Liver (tissue), 9 donors: ENCODE measurements around the gene BRINP3. TPM values are rescaled to one million over a fixed set of nuclear protein-coding genes. Genes with fewer than 3 reads are reported as not detected.

Experiments
- DNase-seq: peaks from one replicate; pipeline ENCODE4 v3.0.0-alpha.2; 2017; ENCODE audit warnings: low spot score
- H3K27ac ChIP-seq, 2 donors: one replicate each; pipeline ENCODE4 v1.7.0; 2013; ENCODE audit warnings: inconsistent platforms in 2 of 2, low read length in 2 of 2, control low read depth in 1 of 2, low read depth in 1 of 2, mild to moderate bottlenecking in 1 of 2
- H3K27me3 ChIP-seq, 4 donors: one replicate each; pipeline versions ENCODE4 v1.6.1 to v1.7.0; 2013; ENCODE audit warnings: low read length in 3 of 4, inconsistent platforms in 1 of 4, mild to moderate bottlenecking in 1 of 4, moderate library complexity in 1 of 4; ENCODE audit not compliant: control insufficient read depth in 4 of 4, insufficient read depth in 4 of 4
- H3K36me3 ChIP-seq, 4 donors: one replicate each; pipeline versions ENCODE4 v1.6.1 to v1.7.0; 2013; ENCODE audit warnings: low read length in 3 of 4, mild to moderate bottlenecking in 3 of 4, low read depth in 1 of 4, moderate library complexity in 1 of 4; ENCODE audit not compliant: control insufficient read depth in 4 of 4, insufficient read depth in 3 of 4
- H3K4me1 ChIP-seq, 4 donors: one replicate each; pipeline versions ENCODE4 v1.6.1 to v1.7.0; 2013; ENCODE audit warnings: low read length in 3 of 4, mild to moderate bottlenecking in 3 of 4, moderate library complexity in 1 of 4; ENCODE audit not compliant: control insufficient read depth in 4 of 4, insufficient read depth in 4 of 4
- H3K4me3 ChIP-seq, 3 donors: one replicate each; pipeline versions ENCODE4 v1.6.1 to v1.7.0; 2013; ENCODE audit warnings: low read length in 3 of 3, control low read depth in 1 of 3, low read depth in 1 of 3, mild to moderate bottlenecking in 1 of 3
- H3K9ac ChIP-seq, 2 donors: one replicate each; pipeline ENCODE4 v1.7.0; 2013; ENCODE audit warnings: low read length in 2 of 2, mild to moderate bottlenecking in 2 of 2, moderate library complexity in 2 of 2, control low read depth in 1 of 2, low read depth in 1 of 2
- H3K9me3 ChIP-seq, 4 donors: one replicate each; pipeline versions ENCODE4 v1.6.1 to v1.7.0; 2013; ENCODE audit warnings: low read length in 3 of 4; ENCODE audit not compliant: control insufficient read depth in 4 of 4
- CTCF ChIP-seq: fragments of 150-350 bp; IDR thresholded peaks from 2 replicates; pipeline ENCODE4 v1.5.1; 2017; ENCODE audit warnings: improper control_type of control experiment, low read depth, low read length; ENCODE audit not compliant: missing input control
- EGR1 ChIP-seq, 2 donors: IDR thresholded peaks; 2 replicates each; pipeline ENCODE4 v1.6.1; 2016 to 2018; ENCODE audit warnings: antibody characterized with exemption in 2 of 2, low read depth in 2 of 2
- FOXA1 ChIP-seq: IDR thresholded peaks from 2 replicates; pipeline ENCODE4 v1.6.1; 2016; ENCODE audit warnings: antibody characterized with exemption
- FOXA2 ChIP-seq: IDR thresholded peaks from 2 replicates; pipeline ENCODE4 v1.6.1; 2016; ENCODE audit warnings: antibody characterized with exemption
- GABPA ChIP-seq, 2 donors: IDR thresholded peaks in 1 of 2; conservative IDR thresholded peaks in 1 of 2; 2 replicates each; pipeline ENCODE4 v1.6.1; 2016; ENCODE audit warnings: antibody characterized with exemption in 2 of 2, mild to moderate bottlenecking in 1 of 2, moderate library complexity in 1 of 2
- HNF4A ChIP-seq, 2 donors: conservative IDR thresholded peaks; 2 replicates each; pipeline ENCODE4 v1.6.1; 2016; ENCODE audit warnings: antibody characterized with exemption in 2 of 2, mild to moderate bottlenecking in 2 of 2
- HNF4G ChIP-seq: IDR thresholded peaks from 2 replicates; pipeline ENCODE4 v1.6.1; 2016; ENCODE audit warnings: antibody characterized with exemption
- JUND ChIP-seq, 2 donors: IDR thresholded peaks; 2 replicates each; pipeline ENCODE4 v1.6.1; 2016; ENCODE audit warnings: antibody characterized with exemption in 2 of 2
- MAX ChIP-seq: IDR thresholded peaks from 2 replicates; pipeline ENCODE4 v1.6.1; 2016; ENCODE audit warnings: antibody characterized with exemption
- NR2F2 ChIP-seq: IDR thresholded peaks from 2 replicates; pipeline ENCODE4 v1.6.1; 2016; ENCODE audit warnings: antibody characterized with exemption
- RAD21 ChIP-seq, 2 donors: IDR thresholded peaks; 2 replicates each; pipeline ENCODE4 v1.6.1; 2016; ENCODE audit warnings: antibody characterized with exemption in 2 of 2, mild to moderate bottlenecking in 2 of 2
- REST ChIP-seq: IDR thresholded peaks from 2 replicates; pipeline ENCODE4 v1.6.1; 2016; ENCODE audit warnings: antibody characterized with exemption, mild to moderate bottlenecking
- RXRA ChIP-seq, 2 donors: IDR thresholded peaks; 2 replicates each; pipeline ENCODE4 v1.6.1; 2017 to 2018; ENCODE audit warnings: antibody characterized with exemption in 2 of 2, mild to moderate bottlenecking in 1 of 2
- SP1 ChIP-seq: IDR thresholded peaks from 2 replicates; pipeline ENCODE4 v1.6.1; 2018; ENCODE audit warnings: antibody characterized with exemption, mild to moderate bottlenecking
- TAF1 ChIP-seq: conservative IDR thresholded peaks from 2 replicates; pipeline ENCODE4 v1.6.1; 2016; ENCODE audit warnings: antibody characterized with exemption, mild to moderate bottlenecking
- YY1 ChIP-seq: IDR thresholded peaks from 2 replicates; pipeline ENCODE4 v1.6.1; 2016; ENCODE audit warnings: antibody characterized with exemption, mild to moderate bottlenecking
- ZBTB33 ChIP-seq: IDR thresholded peaks from 2 replicates; pipeline ENCODE4 v1.6.1; 2016; ENCODE audit warnings: antibody characterized with exemption
- WGBS: extraction: QIAGEN DNeasy Blood & Tissue Kit; methylation state at CpG from one replicate; pipeline ENCODE4 v1.1.7; 2013; 5-methylcytosine and 5-hydroxymethylcytosine counted together
- polyA plus RNA-seq, 2 donors: library from polyadenylated mRNA; stranded (reverse) in 1 of 2; unstranded in 1 of 2; fragments of 200-250 nt in 1 of 2; fragments of >200 nt in 1 of 2; fragmentation: Nextera tagmentation in 1 of 2; extraction: Ambion mirVana in 1 of 2; gene quantifications; one replicate each; pipeline versions ENCODE4 v1.2.1 to v1.2.3, GENCODE V29; 2013 to 2015
- total RNA-seq, 2 donors: library from RNA; depleted of rRNA; stranded (reverse); fragments of >200 nt; gene quantifications; one replicate each; pipeline ENCODE4 v1.2.3, GENCODE V29; 2014
- TF ChIP-seq, protein P1 (sequence below): IDR thresholded peaks from 2 replicates; pipeline ENCODE4 v1.6.1; 2016; ENCODE audit warnings: antibody characterized with exemption
- donor health status: healthy.
- donor health status: healthy.
- donor health status: healthy.
- donor health status: healthy.
- donor health status: healthy.

BRINP3 gene
- total and polyA plus RNA-seq, 4 donors: 0.02 TPM; not detected in 3

GRCh38 chr1:190373705-190374336 lies 103.8 kb downstream of the BRINP3 start:
- Histone ChIP-seq H3K9me3 (no peaks in the 10 kb centered on the region), H3K9ac (no peak overlapping the region), H3K4me3 (no peak overlapping the region), H3K4me1 (no peaks in the 10 kb centered on the region), H3K27ac (no peak overlapping the region), H3K36me3 (no peaks in the 10 kb centered on the region), H3K27me3 (no peaks in the 10 kb centered on the region)
- 24% methylated on average over 2 of the region's 2 CpGs for WGBS
- DNase-seq: no peak
- no peak for TF ChIP-seq CTCF
- TF ChIP-seq GABPA (IDR thresholded peaks at IDR 0.05 in 1 of 2, conservative IDR thresholded peaks at IDR 0.05 in 1 of 2): no peak
- TF ChIP-seq MAX: no peak
- TF ChIP-seq FOXA2: no peak
- TF ChIP-seq YY1: no peak
- TF ChIP-seq RAD21 (IDR thresholded peaks at IDR 0.05): peak; percentile 14 to 32
- no peak for TF ChIP-seq RXRA (IDR thresholded peaks at IDR 0.05)
- no peak for TF ChIP-seq HNF4A (conservative IDR thresholded peaks at IDR 0.05)
- no peak for TF ChIP-seq JUND (IDR thresholded peaks at IDR 0.05)

GRCh38 chr1:190367200-190367599 lies 110.5 kb downstream of the BRINP3 start:
- no peak overlapping the region for H3K4me3 ChIP-seq
- no peak overlapping the region for H3K27ac ChIP-seq
- H3K27me3 ChIP-seq: no peaks in the 10 kb centered on the region
- no peaks in the 10 kb centered on the region for H3K36me3 ChIP-seq
- no peak for DNase-seq
- H3K4me1 ChIP-seq: no peaks in the 10 kb centered on the region
- 80% methylated on average over 4 of the region's 4 CpGs for WGBS
- H3K9me3 ChIP-seq: peaks cover 0 to 2% (median 0%) of the 10 kb centered on the region in 4 donors
- H3K9ac ChIP-seq: no peak overlapping the region
- TF ChIP-seq YY1: no peak
- TF ChIP-seq RXRA (IDR thresholded peaks at IDR 0.05): no peak
- TF ChIP-seq EGR1 (IDR thresholded peaks at IDR 0.05; ENCODE audit: low read depth in 2 of 2): no peak
- no peak for TF ChIP-seq CTCF
- no peak for TF ChIP-seq SP1
- no peak for TF ChIP-seq HNF4A (conservative IDR thresholded peaks at IDR 0.05)
- TF ChIP-seq RAD21 (IDR thresholded peaks at IDR 0.05): no peak
- TF ChIP-seq NR2F2: no peak
- no peak for TF ChIP-seq REST
- no peak for TF ChIP-seq GABPA (IDR thresholded peaks at IDR 0.05 in 1 of 2, conservative IDR thresholded peaks at IDR 0.05 in 1 of 2)
- no peak for TF ChIP-seq MAX
- no peak for TF ChIP-seq JUND (IDR thresholded peaks at IDR 0.05)
- no peak for TF ChIP-seq ZBTB33
- TF ChIP-seq, protein P1, sequence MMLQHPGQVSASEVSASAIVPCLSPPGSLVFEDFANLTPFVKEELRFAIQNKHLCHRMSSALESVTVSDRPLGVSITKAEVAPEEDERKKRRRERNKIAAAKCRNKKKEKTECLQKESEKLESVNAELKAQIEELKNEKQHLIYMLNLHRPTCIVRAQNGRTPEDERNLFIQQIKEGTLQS: no peak
- TF ChIP-seq TAF1: no peak
- TF ChIP-seq FOXA2: no peak
- no peak for TF ChIP-seq FOXA1
- no peak for TF ChIP-seq HNF4G
